AG04450 (cell line): ENCODE data around the gene CARNS1. TPM values are rescaled to one million over a fixed set of nuclear protein-coding genes. Genes with fewer than 3 reads are reported as not detected.

Source experiments
- CTCF ChIA-PET: fragments of 300-600, 350-600 bp; formaldehyde crosslinking; extraction: SDS; loops from one replicate; lab custom pipeline; 2022; ENCODE audit warnings: antibody characterized with exemption, inconsistent platforms; lab: Charles Lee
- POLR2A ChIA-PET: fragments of 350-600 bp; formaldehyde crosslinking; extraction: SDS; loops from one replicate; lab custom pipeline; 2021; ENCODE audit warnings: antibody characterized with exemption, inconsistent platforms; lab: Yijun Ruan, JAX
- DNase-seq: peaks from one replicate; pipeline ENCODE4 v3.0.0-alpha.2; 2011; ENCODE audit warnings: low read depth, low spot score
- H3K27ac ChIP-seq: one replicate; pipeline ENCODE4 v1.5.1; 2012; ENCODE audit warnings: low read depth, low read length, control low read depth
- H3K27me3 ChIP-seq: one replicate; pipeline ENCODE4 v1.6.0; 2012; ENCODE audit warnings: low read length; ENCODE audit not compliant: control insufficient read depth, insufficient read depth
- H3K4me3 ChIP-seq: 2 replicates; pipeline ENCODE4 v1.5.1; 2011; ENCODE audit warnings: mild to moderate bottlenecking, low read depth, low read length, control low read depth
- H3K9me3 ChIP-seq: 2 replicates; pipeline ENCODE4 v1.5.1; 2012; ENCODE audit warnings: low read length; ENCODE audit not compliant: control insufficient read depth, insufficient read depth
- CTCF ChIP-seq: IDR thresholded peaks from 2 replicates; pipeline ENCODE4 v1.5.1; 2011; ENCODE audit warnings: low read depth, low read length, control low read depth, inconsistent platforms
- polyA plus RNA-seq: library from polyadenylated mRNA; depleted of rRNA; stranded (reverse); fragments of >200 nt; gene quantifications from 2 replicates; pipeline ENCODE4 v1.2.3, GENCODE V29; 2011

The CARNS1 gene
- polyA plus RNA-seq, 1 experiment, result 0.09 TPM

- Histone ChIP-seq H3K27ac (no peak overlapping the region), H3K9me3 (no peaks in the 10 kb centered on the region; the same call in 1 of the 2 replicates), H3K4me3 (no peak overlapping the region), H3K27me3 (no peaks in the 10 kb centered on the region)
- CTCF ChIA-PET, result interaction anchor here (0.6 to 24.1 kb wide), 4 partner anchors 18 to 44 kb away, joined by 3 to 716 read pairs (median 63); partner anchors contain the start of genes POLD4 and PPP1CA
- no peak for DNase-seq
- POLR2A ChIA-PET, result interaction anchor here (8.0 kb wide), 1 partner anchor 22 kb away, joined by 106 read pairs; the partner anchor contains the start of gene POLD4
- TF ChIP-seq CTCF, result no peak
Observed at GRCh38 chr11:67376063-67376820, 39.2 kb upstream of the CARNS1 start.

- POLR2A ChIA-PET, result interaction anchor here (8.0 kb wide), 1 partner anchor 23 kb away, joined by 106 read pairs; the partner anchor contains the start of gene POLD4
Observed at GRCh38 chr11:67376873-67377808, 38.3 kb upstream of the CARNS1 start.

GRCh38 chr11:67378544-67378943 lies 36.9 kb upstream of the CARNS1 start:
- H3K27me3 ChIP-seq, result no peaks in the 10 kb centered on the region
- H3K4me3 ChIP-seq, result no peak overlapping the region
- ChIA-PET CTCF (interaction anchor here (1.0 to 24.1 kb wide), 4 partner anchors 20 to 116 kb away, joined by 3 to 716 read pairs (median 62); partner anchors contain the start of genes POLD4 and PPP1CA), POLR2A (interaction anchor here (0.6 to 1.5 kb wide), 2 partner anchors 25 to 455 kb away, joined by 3 to 4 read pairs; partner anchors contain the start of gene POLD4)
- no peak for TF ChIP-seq CTCF
- DNase-seq, result no peak
- no peak overlapping the region for H3K27ac ChIP-seq
- no peaks in the 10 kb centered on the region for H3K9me3 ChIP-seq

More at GRCh38 chr11:67376873-67377808, 38.3 kb upstream of the CARNS1 start:
- no peaks in the 10 kb centered on the region; the same call in 1 of the 2 replicates for H3K9me3 ChIP-seq
- H3K4me3 ChIP-seq, result no peak overlapping the region
- DNase-seq, result no peak
- no peak for TF ChIP-seq CTCF
- CTCF ChIA-PET, result interaction anchor here (0.6 to 24.1 kb wide), 4 partner anchors 19 to 45 kb away, joined by 3 to 716 read pairs (median 63); partner anchors contain the start of gene POLD4
- H3K27me3 ChIP-seq, result no peaks in the 10 kb centered on the region
- H3K27ac ChIP-seq, result no peak overlapping the region

- peak overlapping the region; percentile 21 for H3K27ac ChIP-seq
- CTCF ChIA-PET, result interaction anchor here (1.0 to 24.1 kb wide), 5 partner anchors 10 to 117 kb away, joined by 3 to 716 read pairs (median 5); partner anchors contain the start of genes POLD4 and PPP1CA
- TF ChIP-seq CTCF, result no peak
- H3K9me3 ChIP-seq, result no peaks in the 10 kb centered on the region
- H3K27me3 ChIP-seq, result no peaks in the 10 kb centered on the region
- no peak for DNase-seq
- H3K4me3 ChIP-seq, result no peak overlapping the region
- POLR2A ChIA-PET, result interaction anchor here (0.7 to 2.0 kb wide), 5 partner anchors 8 to 26 kb away, joined by 3 to 24 read pairs (median 4); partner anchors contain the start of gene POLD4
Observed at GRCh38 chr11:67379061-67380058, 36.1 kb upstream of the CARNS1 start.
